H1 (cell line): ENCODE results near the gene SLC2A4RG. TPM values are rescaled to one million over a fixed set of nuclear protein-coding genes. Genes with fewer than 3 reads are reported as not detected.
A peak's percentile ranks its signal among the peaks of the same experiment; 100 is the strongest.

ENCODE experiments used
- ATF3 ChIP-seq: IDR thresholded peaks from 2 replicates; pipeline ENCODE4 v1.6.1; 2011; ENCODE audit warnings: low read depth, mild to moderate bottlenecking, low read length; ENCODE audit not compliant: insufficient read depth
- CEBPB ChIP-seq: IDR thresholded peaks from 2 replicates; pipeline ENCODE4 v1.6.1; 2012; ENCODE audit warnings: low read depth, low read length
- CHD7 ChIP-seq: fragments of 300-600 bp; sonication (generic); IDR thresholded peaks from 2 replicates; pipeline ENCODE4 v1.7.1; 2012; ENCODE audit warnings: low read length, moderate library complexity, mild to moderate bottlenecking, inconsistent platforms; ENCODE audit not compliant: insufficient replicate concordance
- GABPA ChIP-seq: IDR thresholded peaks from 2 replicates; pipeline ENCODE4 v1.6.1; 2011; ENCODE audit warnings: mild to moderate bottlenecking, low read length, moderate library complexity, borderline replicate concordance; ENCODE audit not compliant: insufficient read depth
- POLR2A ChIP-seq, 2 experiments: IDR thresholded peaks; 1 replicate in 1 of 2; 2 replicates in 1 of 2; pipeline ENCODE4 v1.6.1; 2011; ENCODE audit warnings: low read depth in 2 of 2, low read length in 2 of 2, mild to moderate bottlenecking in 2 of 2; ENCODE audit errors: control extremely low read depth in 1 of 2
- RXRA ChIP-seq: IDR thresholded peaks from 2 replicates; pipeline ENCODE4 v1.6.1; 2011; ENCODE audit warnings: low read depth, mild to moderate bottlenecking, low read length, moderate library complexity; ENCODE audit not compliant: insufficient read depth
- SP2 ChIP-seq: IDR thresholded peaks from 2 replicates; pipeline ENCODE4 v1.6.1; 2012; ENCODE audit warnings: mild to moderate bottlenecking, low read length, inconsistent platforms
- TAF1 ChIP-seq: IDR thresholded peaks from 2 replicates; pipeline ENCODE4 v1.6.1; 2011; ENCODE audit warnings: mild to moderate bottlenecking, low read depth, low read length
- TAF7 ChIP-seq: optimal IDR thresholded peaks from 2 replicates; pipeline ENCODE3; 2011; ENCODE audit warnings: low read depth, mild to moderate bottlenecking, inconsistent platforms, low read length, moderate library complexity, borderline replicate concordance
- polyA plus RNA-seq, 7 experiments: library from polyadenylated mRNA; depleted of rRNA in 3 of 7; stranded (reverse) in 5 of 7; unstranded in 2 of 7; fragments of >200 nt in 5 of 7; fragments of 200-250 nt in 2 of 7; gene quantifications; 1 replicate in 5 of 7; 2 replicates in 1 of 7; 4 replicates in 1 of 7; pipeline versions ENCODE4 v1.2.1 to v1.2.3, GENCODE V29; 2011 to 2013; ENCODE audit warnings: missing spikeins in 2 of 7, mixed read lengths in 2 of 7
- total RNA-seq: library from RNA; stranded (reverse); fragmentation: NEBNext Ultra II Directional; extraction: Animal tissue kit (Norgen Biotek cat#: 25700); gene quantifications from 2 replicates; pipeline ENCODE4 v1.2.1, GENCODE V29; 2021

SLC2A4RG gene
- total and polyA plus RNA-seq, 2 of the 8 experiments (the other 6 are each of a cell fraction or from before 2014, with no cell fraction given): 15.9 to 29.1 TPM

GRCh38 chr20:63707558-63708300 is 31.8 kb upstream of the SLC2A4RG start, which contains the start of the genes ARFRP1 and ZGPAT (continued):
- TF ChIP-seq CEBPB (no peak), POLR2A (IDR thresholded peaks at IDR 0.05; ENCODE audit: control extremely low read depth in 1 of 2, low read depth in 2 of 2, low read length in 2 of 2) (peak in 1 of 2 experiments; percentile 53; a peak in 1 of 3 replicates), ATF3 (0 out of 2 replicates have a peak, but pooled peaks have one; percentile 37), GABPA (peak; percentile 83), TAF7 (peak; percentile 22), SP2 (peak; percentile 28; the same call in 1 of the 2 replicates), CHD7 (no peak), RXRA (peak; percentile 99), TAF1 (peak; percentile 50; the same call in 1 of the 2 replicates)
